ENCODE measurements around the gene SCAMP4.

SCAMP4 gene, protein sequence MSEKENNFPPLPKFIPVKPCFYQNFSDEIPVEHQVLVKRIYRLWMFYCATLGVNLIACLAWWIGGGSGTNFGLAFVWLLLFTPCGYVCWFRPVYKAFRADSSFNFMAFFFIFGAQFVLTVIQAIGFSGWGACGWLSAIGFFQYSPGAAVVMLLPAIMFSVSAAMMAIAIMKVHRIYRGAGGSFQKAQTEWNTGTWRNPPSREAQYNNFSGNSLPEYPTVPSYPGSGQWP

DNA sequence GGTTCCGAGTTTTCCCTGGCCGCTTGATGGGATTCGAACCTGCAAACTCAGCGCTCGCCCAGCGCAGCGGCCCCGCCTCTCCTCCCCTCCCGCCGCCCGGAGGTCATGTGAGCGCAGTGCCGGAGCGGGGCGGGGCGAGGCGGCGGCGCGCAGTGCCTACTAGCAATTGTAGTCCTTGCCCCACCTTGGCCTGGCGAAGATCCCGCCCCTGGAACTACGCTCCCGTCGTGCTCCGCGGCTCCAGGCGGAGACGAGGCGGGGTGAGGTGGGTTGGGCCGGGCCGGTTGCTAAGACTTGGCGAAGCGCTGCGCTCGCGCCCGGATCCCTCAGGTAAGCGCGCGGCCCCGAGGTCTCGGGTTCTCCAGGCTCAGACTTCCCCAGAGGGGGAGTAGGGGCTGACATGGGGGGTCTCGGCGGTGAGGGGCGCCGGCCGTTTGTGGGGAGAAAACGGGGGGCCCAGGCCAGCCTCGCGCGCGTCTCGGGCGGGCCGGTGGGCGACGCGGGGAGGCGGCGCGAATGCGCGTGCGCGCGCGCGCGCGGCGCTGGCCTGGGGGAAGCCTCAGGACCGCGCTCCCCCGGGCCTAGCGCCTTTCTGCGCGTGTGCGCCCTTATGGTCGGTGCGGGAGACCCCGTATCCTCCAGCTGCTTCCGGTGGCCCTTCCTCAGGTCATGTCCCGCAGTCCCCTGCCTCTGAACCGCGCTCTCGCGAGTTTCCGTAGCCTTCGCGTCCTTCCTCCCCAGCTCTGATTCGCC is at the start of gene SCAMP4, which contains the start of gene ADAT3:
Gene SCAMP4, plus strand, starts transcription at position 290 of the 753 bp plus-strand sequence. CDS start 9,621 bp downstream, outside the sequence.
Gene ADAT3, plus strand, starts transcription at position 290 of the 753 bp plus-strand sequence. CDS start 6,649 bp downstream, outside the sequence.
- peak; percentile 96 for DNase-seq (ENCODE audit: low spot score)

DNA sequence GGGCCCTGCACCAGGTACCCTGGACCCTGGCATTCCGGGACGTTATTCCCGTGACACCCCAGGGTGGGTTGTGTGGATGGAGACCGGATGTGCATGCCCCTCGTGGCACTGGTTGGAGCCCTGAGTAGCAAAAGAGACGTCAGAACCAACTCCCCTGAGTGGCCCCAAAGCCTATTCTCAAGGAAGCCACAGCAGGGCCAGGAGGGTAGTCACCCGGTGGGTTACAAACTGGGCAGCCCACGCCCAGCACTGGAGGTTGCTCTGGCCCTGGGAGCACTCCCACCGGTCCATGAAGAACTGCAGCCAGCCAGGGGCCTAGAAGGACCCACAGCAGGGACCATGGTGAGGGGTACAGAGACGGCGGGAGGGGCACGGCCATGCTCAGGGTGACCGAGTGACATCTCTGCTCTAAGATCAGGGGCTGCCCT is 49.4 kb upstream of the SCAMP4 start:
- DNase-seq (ENCODE audit: low spot score) = no peak

DNA sequence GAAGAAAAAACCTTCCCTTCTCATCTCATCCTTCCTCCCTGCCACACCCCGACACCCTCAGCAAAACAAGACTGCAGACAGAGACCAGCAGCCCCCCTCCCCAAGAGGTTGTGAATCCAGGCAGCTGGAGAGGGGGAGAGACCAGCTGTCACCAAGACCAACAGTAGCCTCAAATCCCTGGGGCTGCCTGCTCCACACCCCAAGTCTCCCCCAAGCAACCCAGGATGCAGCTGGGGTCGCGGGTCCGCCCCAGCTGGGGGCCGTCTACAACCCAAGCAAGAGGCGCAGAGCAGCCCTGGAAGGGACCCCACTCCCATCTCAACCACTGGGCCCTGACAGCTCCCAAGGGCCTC is 48.9 kb upstream of the SCAMP4 start:
- DNase-seq (ENCODE audit: low spot score) = peak; percentile 36

DNA sequence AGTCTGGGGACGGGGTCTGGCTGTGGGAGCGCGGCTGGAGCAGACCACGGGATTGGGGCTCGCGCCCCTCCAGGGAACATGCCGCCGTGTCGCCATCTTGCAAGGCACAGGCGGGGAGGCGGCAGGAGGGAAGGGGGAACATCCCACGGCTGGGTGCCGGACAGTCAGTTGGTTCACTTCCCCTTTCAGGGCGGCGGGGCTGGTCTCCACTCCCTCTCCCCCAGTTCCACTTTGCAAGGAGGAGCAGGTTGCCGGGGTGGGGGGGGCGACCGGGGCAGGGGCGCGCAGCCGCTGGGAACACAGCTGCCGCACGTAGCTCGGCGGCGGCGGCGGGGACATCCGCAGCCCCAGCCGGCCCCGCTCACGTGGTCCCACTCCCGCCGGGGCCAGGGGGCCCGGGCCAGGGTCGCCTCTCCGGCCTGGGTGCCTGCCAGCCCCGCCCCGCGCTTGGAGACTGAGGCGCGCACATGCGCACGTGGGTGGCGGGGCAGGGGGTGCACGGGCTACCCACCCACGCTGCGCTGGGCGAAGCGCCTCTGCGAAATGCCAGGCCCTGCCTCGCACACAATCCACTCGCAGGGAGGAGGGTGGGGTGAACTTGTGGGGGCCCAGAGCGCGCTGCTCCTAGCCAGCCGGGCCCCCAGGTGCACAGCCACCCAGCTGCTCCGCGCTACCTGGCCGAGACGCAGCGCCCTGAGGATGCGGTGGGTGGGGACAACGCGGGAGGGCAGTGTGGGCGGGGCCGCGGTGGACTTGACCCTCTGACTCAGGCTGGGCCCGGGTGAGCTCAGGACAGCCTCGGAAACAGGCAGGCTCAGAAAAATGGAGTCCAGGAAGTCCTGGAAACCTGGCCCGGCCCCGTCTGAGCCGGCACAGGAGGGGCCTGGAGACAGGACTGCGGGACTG is 48.2 kb upstream of the SCAMP4 start:
- peak; percentile 82 for DNase-seq (ENCODE audit: low spot score)

DNA sequence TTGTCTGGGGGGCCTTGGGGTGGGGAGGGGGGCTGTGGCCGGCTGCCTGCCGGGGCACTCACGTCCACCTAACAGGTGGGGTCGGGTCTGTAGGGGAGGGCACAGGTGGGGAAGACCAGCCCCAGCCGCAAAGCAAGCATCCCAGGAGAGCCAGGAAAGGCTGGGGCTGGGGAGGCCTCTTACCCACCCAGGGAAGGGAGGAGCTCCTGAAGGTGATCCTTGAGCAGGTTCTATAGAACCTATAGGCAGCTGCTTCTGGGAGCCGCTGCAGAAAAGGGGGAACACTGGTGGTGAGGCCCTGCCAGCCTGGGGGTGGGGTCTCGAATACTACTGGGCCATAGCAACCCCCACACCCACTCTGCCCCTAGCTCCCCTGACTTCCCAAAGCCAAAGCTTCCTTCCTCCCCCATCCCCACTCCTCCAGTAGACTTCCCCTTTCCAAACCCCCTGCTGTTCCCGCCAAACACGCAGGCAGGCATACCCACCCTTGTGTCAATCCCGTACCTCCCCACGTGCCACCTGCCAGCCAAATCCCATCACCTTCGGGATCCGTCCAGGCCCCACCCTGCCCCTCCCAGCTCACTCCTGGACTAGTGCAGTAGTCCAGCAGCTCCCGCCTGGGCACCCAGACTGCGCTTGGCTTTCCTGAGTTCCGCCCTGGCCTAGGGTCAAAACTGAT is 47.4 kb upstream of the SCAMP4 start:
- no peak for DNase-seq (ENCODE audit: low spot score)

DNA sequence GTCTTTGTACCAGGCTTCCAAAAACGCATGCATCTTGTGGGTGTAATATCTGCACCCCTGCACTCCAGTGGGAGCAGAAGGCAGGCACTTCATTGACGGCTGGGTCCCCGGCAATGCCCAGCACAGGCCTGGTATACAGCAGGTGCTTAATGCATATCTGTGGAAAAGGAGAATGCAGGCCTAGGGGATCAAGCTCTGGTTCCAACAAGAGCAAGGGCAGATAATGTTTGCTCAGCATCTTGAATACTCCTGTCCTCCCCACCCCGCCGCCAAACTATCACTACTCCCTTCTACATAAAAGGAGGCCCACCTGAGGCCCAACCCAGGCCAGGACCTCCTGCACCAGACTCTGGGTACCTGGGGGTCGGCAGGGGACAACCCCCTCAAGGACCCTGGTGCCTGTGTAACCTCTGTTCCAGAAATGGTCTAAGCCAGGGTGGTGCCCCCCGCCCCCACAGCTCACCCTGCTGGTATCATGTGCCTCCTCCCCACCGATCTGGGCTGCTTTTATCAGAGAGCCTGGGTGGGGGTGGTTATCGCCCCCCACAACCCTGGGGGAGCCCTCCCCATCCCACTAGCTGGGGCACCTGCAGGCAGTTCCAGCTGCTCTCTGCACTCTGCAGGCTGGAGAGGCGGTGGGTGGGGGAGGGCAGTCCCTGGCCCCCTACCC is 46.7 kb upstream of the SCAMP4 start:
- no peak for DNase-seq (ENCODE audit: low spot score)

DNA sequence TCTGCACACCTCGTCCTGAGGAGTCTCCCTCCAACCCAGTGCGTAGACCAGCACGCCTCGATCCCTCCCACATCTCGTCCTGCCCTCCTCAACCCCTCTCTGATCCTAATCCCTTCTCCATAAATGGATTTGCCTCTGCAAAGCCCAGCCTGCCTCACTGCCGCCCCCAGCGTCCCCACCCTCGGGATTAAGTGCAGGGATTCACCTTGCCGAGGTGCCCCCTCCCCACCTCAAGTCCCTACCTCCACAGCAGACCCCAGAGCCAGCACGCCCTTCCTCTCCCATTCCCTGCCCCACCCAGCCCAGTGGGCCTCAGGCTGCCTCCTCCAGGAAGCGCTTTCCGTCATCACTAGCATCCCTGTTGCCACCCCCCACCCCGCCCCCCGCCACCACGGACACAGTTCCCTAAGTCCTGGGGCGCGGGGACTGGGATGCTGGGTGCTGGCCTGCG is 45.8 kb upstream of the SCAMP4 start:
- DNase-seq (ENCODE audit: low spot score) = no peak

DNA sequence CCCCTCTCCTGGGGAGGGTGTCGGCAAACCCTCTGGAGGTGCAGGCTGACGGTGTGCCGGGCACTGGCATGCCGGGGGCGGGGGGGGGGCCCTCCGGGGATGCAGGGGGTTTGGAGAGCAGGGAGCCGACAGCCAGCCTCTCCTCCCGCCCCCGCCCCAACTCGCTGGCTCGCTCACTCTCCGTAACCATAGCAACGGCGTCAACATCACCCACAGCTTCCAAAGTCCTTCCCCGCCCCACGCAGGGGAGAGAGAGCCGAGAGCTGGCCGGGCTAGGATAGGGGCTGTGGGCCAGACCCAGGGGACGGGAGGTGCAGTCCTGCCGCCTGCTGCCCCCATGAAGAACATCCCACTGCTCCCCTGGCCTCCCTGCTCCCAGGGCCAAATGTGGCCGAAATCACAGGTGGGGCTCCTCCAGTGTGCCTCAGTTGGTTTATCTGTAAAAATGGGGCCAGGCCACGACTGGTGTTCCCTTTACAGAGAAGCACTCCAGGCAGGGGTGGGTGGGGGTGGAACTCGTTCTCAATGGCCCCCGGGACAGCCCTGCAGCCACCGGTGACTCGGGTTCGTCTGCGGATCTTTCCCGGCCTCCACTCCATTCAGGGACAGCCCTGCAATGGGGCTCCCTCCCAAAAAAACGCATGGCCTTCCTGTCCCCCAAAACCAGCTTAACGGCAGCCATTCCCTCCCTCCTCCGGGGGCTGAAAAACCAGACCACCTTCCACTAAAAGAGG is 45.0 kb upstream of the SCAMP4 start:
- no peak for DNase-seq (ENCODE audit: low spot score)

DNA sequence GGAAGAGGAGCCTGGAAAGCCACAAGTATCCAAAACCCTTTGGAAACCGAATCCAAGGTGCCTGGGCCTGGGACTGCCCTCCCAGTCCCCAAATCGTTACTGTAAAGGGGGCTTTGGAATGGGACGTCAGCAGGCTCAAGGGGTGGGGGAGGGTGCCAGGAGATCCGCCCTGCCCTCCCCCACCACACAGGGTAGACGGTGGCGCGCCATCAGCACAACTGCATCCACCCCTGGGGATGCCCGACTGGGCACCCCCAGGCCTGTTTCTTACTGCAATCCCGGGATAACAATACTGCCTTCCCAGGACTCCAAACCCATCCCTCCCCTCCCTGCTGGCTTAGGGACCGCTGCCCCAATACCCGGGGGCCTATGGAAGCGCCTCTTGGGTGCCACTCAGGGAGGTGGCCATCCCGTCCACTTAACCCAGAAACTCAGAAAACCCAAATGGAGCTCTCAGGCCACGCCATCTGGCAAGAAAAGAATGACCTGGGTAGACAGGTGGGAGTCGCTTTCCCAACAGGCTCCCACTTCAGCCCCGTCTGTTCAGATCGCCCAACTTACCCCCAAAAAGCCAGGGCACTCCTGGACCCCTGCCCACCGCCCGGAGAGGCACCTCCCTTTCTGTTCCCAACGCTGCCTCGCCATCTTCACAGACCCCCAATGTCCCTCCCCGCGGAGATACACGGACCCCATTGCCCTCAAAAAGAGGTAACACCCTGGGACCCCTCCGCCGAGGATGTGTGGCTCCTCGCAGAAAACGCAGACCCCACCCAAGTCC is 44.2 kb upstream of the SCAMP4 start:
- DNase-seq (ENCODE audit: low spot score) = no peak

DNA sequence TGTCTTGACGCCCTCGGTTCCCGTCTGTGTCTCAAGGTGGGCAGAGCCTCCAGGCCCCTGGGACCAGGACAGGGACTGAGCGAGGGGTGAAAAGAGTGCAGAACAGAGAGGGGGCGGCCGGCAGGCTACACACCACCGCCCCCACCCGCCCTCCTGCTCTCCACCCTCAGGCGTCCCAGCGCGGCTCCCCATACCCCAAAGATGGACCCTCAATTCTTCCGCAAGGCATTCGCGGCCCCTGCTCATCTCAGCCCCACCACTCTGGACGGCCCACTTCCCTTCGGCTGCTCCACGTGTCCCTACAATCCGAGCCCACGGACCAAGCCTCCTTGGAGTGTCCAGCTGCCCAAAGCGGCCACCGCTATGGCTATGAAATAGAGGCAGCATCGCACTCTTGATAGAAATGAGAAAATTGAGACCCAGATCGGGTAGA is 43.6 kb upstream of the SCAMP4 start:
- DNase-seq (ENCODE audit: low spot score) = no peak

DNA sequence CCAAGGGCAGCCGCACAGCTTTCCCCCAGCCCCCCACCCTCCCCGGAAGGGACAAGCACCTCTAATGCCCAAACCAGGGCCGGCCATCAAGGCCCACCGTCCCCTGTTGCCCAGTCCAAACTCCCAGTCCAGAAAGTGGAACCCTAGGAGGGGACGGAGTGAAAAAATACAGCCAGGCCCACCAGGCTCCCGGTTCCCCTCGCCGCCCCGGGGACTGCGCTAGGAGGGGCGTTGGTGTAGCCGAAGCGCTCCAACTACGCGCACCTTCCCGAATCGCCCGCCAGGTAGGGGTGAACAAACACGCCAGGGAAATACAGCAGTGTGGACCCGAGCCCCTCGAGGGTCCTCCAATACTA is 43.2 kb upstream of the SCAMP4 start:
- DNase-seq (ENCODE audit: low spot score) = no peak

DNA sequence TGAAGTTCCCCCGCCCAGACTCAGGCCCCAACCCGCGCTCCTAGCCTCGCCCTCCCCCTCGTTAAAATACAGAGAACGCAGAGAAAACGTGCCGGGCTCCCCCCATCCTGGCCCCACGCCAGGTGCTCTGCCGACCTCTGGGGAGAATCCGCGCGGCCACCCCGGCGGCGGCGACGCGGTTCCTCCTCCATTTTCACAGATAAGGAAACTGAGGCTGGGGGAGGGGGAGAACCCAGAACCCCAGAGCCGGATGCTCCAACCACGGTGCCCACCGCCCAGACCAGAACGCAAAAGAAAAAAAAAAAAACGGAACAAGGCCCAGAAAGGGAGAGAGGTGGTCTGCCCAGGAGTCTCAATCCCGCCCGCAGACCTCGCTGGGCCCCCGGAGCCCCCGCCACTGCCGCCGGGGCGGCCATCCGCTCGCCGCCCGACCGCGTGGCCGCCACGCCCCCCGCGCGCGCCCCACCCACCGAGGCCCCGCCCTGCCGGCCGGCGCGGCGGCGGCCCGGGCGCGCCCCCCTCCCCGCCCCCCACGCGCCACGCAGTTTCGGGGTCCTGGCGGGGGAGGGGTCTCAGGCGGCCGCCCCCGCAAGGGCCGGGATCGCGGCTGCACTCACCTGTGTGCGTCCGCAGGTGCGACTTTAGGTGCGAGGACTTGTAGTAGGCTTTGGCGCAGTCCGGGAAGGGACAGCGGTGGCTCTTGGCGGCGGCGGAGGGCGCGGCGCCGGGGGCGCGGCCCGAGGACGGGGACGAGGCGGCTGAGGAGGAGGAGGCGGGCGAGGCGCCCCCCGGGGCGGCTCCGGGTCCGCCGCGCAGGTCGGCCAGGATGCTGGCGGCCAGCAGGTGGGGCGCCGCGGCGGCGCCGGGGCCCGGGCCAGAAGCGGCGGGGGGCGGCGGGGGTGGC is 42.5 kb upstream of the SCAMP4 start:
- peak; percentile 55 for DNase-seq (ENCODE audit: low spot score)

DNA sequence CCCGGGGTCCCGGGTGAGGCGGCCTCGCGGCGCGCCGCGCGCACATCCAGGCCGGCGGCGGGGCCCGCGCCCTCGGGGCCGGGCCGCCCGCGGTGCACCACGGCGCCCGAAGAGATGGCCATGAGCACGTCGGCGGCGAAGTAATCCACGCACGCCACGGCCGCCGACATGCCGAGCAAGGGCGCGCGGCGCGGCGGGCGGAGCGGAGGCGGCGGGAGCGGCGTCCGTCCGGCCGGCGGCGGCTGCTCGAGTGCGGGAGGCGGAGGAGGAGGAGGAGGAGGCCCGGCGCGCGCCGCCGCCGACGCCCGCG is 41.9 kb upstream of the SCAMP4 start, which contains the start of gene KLF16:
Gene KLF16, minus strand, starts transcription at position 252 of the 310 bp plus-strand sequence. Its CDS starts 82 bp downstream, at position 170.
- no peak for DNase-seq (ENCODE audit: low spot score)

DNA sequence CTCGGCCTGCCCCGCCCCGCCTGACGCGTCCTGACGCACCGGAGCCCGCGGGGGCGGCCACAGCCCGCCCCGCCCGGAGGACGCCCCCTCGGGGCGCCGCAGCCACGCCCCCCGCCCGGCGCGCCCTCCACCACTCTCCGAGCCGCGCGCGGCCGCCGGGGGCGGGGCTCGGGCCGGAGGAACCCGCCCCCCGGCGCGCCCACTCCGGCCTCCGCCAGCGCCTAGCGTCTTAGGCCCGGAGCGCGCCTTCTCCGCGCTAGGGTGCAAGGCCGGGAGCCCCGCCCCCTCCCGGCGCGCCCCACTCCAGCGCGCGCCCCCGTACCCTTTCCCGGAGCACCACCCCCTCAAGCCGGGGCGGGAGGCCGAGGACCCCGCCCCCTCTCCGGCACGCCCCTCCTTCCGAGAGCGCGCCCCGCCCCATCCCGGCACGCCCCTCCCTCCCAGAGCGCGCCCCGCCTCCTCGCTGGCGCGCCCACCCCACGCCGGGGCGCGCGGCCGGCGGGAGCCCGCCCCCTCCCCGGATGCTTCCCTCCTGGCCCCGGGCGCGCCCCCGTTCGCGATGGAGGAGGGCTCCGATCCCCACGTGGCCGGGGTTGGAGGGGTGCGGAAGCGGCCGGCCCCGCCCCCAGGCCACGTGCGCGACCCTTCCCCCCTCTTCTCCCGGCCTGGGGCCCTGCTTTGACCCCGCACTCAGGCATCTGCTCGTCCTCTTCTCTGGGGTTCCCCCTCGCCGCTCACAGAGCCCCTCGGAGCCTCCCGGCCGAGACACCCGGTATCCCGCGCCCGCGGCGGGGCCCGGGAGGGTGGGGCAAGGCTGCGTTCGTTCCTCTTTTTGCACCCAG is 41.3 kb upstream of the SCAMP4 start:
- DNase-seq (ENCODE audit: low spot score) = peak; percentile 95

DNA sequence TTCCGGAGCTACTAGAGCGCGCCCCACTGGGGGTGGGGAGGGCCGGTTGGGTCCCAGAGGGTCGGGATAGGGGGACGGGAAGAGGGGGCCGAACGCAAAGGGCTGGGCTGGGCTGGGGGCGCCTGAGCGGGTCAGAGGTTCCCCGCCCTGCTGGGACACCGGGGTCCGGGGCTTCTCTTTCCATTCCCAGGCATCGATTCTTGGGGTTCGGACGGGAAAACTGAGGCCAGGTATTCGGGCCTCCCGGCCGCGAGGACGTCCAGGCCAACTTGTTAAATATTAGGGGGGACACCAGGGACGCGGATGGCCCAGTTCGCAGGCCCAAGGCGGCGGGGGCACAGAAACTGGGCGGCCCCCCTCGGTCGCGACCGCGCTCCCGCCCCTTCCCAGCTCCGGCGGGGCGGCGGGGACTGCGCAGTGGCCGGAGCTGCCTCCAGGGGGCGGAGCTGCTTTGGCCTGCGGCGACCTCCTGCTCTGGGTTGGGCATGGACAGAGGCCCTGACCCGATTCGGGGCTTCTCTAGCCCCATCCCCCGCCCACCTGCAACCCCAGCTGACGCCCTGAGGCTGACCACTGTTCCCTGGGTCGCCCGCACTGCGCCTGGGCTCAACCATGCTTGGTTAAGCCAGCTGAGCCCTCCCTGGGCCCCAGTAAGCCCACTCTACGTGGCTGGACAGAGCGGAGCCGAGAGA is 40.6 kb upstream of the SCAMP4 start:
- peak; percentile 80 for DNase-seq (ENCODE audit: low spot score)

DNA sequence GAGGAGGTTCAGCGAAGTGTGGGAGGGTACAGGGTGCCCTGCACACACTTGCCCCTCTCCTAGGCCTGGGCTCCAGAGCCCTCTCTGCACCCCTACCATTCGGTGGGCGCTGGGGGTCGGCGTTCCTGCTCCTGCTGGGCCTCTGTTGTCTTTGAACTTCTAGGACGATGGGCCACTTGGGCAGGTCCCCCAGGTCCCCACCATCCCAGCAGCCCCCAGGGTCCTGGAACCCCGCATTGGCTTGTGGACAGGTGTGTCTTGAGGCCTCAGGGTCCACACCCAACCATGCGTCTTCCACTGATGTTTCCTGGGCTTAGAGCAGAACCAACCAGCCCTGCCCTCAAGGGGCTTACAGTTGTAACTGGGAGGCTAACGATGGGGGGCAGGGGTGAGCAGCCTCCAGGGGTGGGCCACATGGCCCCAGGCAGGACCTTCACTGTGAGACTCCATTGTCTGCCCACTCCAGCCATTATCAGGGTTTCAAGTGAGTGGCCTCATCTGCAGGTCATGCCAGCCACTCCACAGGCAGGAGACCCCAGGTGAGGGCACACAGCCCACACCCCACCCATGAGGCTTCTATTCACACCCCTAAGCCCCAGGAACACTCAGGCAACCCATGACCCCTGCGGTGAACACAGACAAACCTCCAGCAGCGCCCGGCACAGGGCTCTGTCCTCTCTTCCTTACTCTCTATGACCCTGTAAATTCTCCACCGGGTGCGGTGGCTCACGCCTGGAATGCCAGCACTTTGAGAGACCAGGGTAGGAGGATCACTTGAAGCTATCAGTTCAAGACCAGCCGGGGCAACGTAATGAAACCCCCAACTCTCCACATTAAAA is 39.8 kb upstream of the SCAMP4 start:
- no peak for DNase-seq (ENCODE audit: low spot score)
